Transverse colon (tissue), 3 donors: ENCODE data around the gene FOXE3.

Experiments used
- CTCF ChIP-seq, 5 experiments: fragments of 200-600 bp in 3 of 5; fragments of 450-650 bp in 2 of 5; sonication (generic) in 3 of 5; IDR thresholded peaks; 1 replicate in 2 of 5; 2 replicates in 3 of 5; pipeline ENCODE4 v1.5.1; 2016 to 2017; ENCODE audit warnings: antibody characterized with exemption in 5 of 5, inconsistent platforms in 3 of 5, mild to moderate bottlenecking in 2 of 5, moderate library complexity in 1 of 5
- POLR2A ChIP-seq: fragments of 450-650 bp; IDR thresholded peaks from one replicate; pipeline ENCODE4 v1.6.1; 2016; ENCODE audit warnings: antibody characterized with exemption, mild to moderate bottlenecking, moderate library complexity

- no peak for TF ChIP-seq CTCF (IDR thresholded peaks at IDR 0.05)
- no peak for TF ChIP-seq POLR2A
Observed at GRCh38 chr1:47418681-47419325, 2.7 kb downstream of the FOXE3 start.
